ENCODE measurements around the gene BOLL. TPM values are rescaled to one million over a fixed set of nuclear protein-coding genes. Genes with fewer than 3 reads are reported as not detected.
A peak's percentile ranks its signal among the peaks of the same experiment; 100 is the strongest.

The BOLL gene
- total RNA-seq, 3 donors from 2014 or later, result 0.29 TPM; not detected in 2

DNA sequence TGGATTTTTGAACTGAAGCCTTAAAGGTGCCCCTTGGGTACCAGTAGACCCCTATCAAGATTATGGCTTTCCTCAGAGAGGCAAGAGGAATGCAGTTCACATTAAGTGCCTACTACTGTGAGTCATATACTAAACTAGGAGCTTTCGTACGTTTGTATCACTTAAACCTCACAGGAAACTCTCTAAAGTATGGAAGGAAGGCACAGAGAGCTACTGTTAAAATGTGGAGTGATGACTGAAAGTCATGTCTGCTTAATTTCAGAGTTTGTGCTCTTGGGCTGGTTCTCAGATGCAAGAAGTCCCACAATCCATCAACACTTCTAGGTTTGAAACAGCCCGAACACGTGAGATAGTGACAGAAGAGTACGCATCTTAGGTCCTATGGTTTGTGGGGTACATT lies 23.9 kb upstream of the BOLL start:
- TF ChIP-seq POLR2AphosphoS5 (IDR thresholded peaks at IDR 0.05) (no peak), POLR2A (IDR thresholded peaks at IDR 0.05) (no peak)
- TF ChIP-seq, protein P1, sequence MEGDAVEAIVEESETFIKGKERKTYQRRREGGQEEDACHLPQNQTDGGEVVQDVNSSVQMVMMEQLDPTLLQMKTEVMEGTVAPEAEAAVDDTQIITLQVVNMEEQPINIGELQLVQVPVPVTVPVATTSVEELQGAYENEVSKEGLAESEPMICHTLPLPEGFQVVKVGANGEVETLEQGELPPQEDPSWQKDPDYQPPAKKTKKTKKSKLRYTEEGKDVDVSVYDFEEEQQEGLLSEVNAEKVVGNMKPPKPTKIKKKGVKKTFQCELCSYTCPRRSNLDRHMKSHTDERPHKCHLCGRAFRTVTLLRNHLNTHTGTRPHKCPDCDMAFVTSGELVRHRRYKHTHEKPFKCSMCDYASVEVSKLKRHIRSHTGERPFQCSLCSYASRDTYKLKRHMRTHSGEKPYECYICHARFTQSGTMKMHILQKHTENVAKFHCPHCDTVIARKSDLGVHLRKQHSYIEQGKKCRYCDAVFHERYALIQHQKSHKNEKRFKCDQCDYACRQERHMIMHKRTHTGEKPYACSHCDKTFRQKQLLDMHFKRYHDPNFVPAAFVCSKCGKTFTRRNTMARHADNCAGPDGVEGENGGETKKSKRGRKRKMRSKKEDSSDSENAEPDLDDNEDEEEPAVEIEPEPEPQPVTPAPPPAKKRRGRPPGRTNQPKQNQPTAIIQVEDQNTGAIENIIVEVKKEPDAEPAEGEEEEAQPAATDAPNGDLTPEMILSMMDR (IDR thresholded peaks at IDR 0.05), result no peak
- H3K4me3 ChIP-seq, result no peak overlapping the region
- H3K27me3 ChIP-seq, result no peaks in the 10 kb centered on the region
- H3K27ac ChIP-seq, result no peak overlapping the region
- no peaks in the 10 kb centered on the region for H3K36me3 ChIP-seq
- DNase-seq (ENCODE audit: low spot score in 2 of 2), result no peak
- H3K9me3 ChIP-seq, result no peaks in the 10 kb centered on the region
- intact Hi-C loops (cut with DNase I; ENCODE audit: low total_unique reads), result no loop called here
- H3K4me1 ChIP-seq, result no peaks in the 10 kb centered on the region

- Histone ChIP-seq H3K9me3 (no peaks in the 10 kb centered on the region), H3K27ac (peak overlapping the region in 1 of 2 donors; percentile 54), H3K27me3 (no peaks in the 10 kb centered on the region), H3K4me1 (no peaks in the 10 kb centered on the region), H3K4me3 (peak overlapping the region; percentile 63 to 89 (median 77)), H3K36me3 (no peaks in the 10 kb centered on the region)
- DNase-seq (ENCODE audit: low spot score in 2 of 2), result no peak
- intact Hi-C loops (cut with DNase I; ENCODE audit: low total_unique reads), result no loop called here
- TF ChIP-seq, protein P1 (IDR thresholded peaks at IDR 0.05), result no peak
- no peak for TF ChIP-seq POLR2AphosphoS5 (IDR thresholded peaks at IDR 0.05)
- no peak for TF ChIP-seq POLR2A (IDR thresholded peaks at IDR 0.05)
Measured at GRCh38 chr2:197805715-197806633, 20.9 kb upstream of the BOLL start.

- Histone ChIP-seq H3K4me1 (no peaks in the 10 kb centered on the region), H3K36me3 (no peaks in the 10 kb centered on the region), H3K27ac (peak overlapping the region; percentile 33 to 54), H3K27me3 (no peaks in the 10 kb centered on the region), H3K9me3 (no peaks in the 10 kb centered on the region), H3K4me3 (peak overlapping the region; percentile 63 to 89 (median 77))
- peak in 1 of 2 donors; percentile 20 for DNase-seq (ENCODE audit: low spot score in 2 of 2)
- intact Hi-C loops (cut with DNase I; ENCODE audit: low total_unique reads), result no loop called here
- TF ChIP-seq, protein P1 (IDR thresholded peaks at IDR 0.05), result peak in 1 of 3 donors; percentile 19
- no peak for TF ChIP-seq POLR2A (IDR thresholded peaks at IDR 0.05)
Measured at GRCh38 chr2:197804758-197805714, 19.9 kb upstream of the BOLL start.

DNA sequence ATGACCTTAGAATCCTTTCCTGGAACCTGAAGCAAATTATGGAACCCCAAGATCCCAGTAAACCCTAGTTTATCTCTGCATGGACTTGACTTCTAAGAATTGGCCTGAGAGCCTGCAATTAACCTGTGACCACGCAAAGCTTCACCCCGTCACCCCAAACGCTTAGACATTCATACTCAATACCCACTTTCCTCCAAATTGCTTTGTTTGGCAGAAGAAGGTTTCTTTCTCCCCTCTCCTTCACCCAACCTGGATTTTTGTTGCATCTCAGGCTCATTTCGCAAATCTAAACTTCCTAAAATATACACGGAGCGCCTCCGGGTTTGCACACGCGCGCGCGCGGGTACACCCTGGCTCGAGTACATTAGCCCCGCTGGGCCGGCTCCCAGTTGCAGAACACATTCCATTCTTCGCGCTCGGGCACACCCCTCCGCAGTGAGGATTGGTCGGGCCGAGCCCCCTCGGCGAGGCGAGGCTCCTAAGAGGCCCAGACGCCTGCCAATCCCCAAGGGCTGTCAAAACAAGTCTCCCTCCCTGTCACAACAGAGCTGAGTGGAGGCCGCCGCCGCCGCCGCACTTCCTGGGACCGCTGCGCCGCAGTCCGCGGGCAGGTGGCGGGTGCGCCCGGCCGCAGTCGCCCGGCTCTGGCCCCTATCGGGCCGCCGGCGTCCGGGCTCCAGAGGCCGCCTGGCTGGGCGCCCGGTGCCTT lies 19.1 kb upstream of the BOLL start, which contains the start of gene PLCL1:
TSS of gene PLCL1 (plus strand) at position 545 of the 709 bp plus-strand sequence.
- no peaks in the 10 kb centered on the region for H3K4me1 ChIP-seq
- intact Hi-C loops (cut with DNase I; ENCODE audit: low total_unique reads), result no loop called here

More for the DNA sequence above, 19.1 kb upstream of the BOLL start, which contains the start of gene PLCL1:
- TF ChIP-seq POLR2AphosphoS5 (IDR thresholded peaks at IDR 0.05), result no peak
- TF ChIP-seq, protein P1 (IDR thresholded peaks at IDR 0.05), result no peak
- TF ChIP-seq POLR2A (IDR thresholded peaks at IDR 0.05), result no peak
- H3K27me3 ChIP-seq, result no peaks in the 10 kb centered on the region
- no peaks in the 10 kb centered on the region for H3K9me3 ChIP-seq
- no peaks in the 10 kb centered on the region for H3K36me3 ChIP-seq
- peak within 1 kb of the TSS; percentile 63 to 89 (median 77) for H3K4me3 ChIP-seq
- peak within 1 kb of the TSS; percentile 33 to 54 for H3K27ac ChIP-seq
- peak; percentile 81 to 89 for DNase-seq (ENCODE audit: low spot score in 2 of 2)

All from breast epithelium (tissue), 4 donors.